Measurements from ENCODE around the gene TMEM186.

DNA sequence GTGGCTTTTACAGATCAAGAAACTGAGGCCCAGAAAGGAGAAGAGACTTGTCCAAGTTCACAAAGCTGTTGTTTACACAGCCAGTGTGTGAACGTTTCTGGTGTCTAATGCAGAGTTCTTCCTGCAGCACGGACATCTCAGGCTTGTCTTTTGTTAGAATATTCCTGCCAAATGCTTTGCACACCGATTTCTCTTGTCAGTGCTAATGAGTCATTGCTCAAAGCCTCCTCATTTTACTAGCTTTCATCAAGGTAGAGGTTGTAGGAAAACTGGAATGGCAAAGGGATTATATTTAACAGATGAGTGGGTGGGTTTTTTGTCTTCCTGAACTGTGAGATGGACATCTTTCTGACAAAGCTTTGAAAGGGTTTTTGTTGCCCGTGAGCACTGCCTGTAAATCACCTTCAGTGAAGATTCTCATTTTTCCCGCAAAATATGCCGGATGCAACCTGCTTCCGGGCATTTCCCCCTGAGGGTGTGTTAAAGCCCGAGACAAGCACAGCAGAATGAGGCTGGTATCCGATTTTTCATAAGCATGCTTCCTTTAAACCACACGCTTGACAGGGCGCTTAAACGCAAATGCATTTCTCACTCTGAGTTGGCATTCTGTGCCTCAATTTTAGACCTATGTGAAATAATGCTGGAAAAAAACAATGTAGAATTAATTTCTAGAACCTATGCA, 14.9 kb upstream of the TMEM186 start:
- no peak for TF ChIP-seq EZH2 (IDR thresholded peaks at IDR 0.05; ENCODE audit: insufficient read depth, low read length)
- TF ChIP-seq, protein P1, sequence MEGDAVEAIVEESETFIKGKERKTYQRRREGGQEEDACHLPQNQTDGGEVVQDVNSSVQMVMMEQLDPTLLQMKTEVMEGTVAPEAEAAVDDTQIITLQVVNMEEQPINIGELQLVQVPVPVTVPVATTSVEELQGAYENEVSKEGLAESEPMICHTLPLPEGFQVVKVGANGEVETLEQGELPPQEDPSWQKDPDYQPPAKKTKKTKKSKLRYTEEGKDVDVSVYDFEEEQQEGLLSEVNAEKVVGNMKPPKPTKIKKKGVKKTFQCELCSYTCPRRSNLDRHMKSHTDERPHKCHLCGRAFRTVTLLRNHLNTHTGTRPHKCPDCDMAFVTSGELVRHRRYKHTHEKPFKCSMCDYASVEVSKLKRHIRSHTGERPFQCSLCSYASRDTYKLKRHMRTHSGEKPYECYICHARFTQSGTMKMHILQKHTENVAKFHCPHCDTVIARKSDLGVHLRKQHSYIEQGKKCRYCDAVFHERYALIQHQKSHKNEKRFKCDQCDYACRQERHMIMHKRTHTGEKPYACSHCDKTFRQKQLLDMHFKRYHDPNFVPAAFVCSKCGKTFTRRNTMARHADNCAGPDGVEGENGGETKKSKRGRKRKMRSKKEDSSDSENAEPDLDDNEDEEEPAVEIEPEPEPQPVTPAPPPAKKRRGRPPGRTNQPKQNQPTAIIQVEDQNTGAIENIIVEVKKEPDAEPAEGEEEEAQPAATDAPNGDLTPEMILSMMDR (IDR thresholded peaks at IDR 0.05; ENCODE audit: insufficient read depth, low read depth, low read length) = no peak
